C4-2B (cell line): ENCODE results near the gene GPR107.

Experiments
- ZFX ChIP-seq: fragments of 450-650 bp; IDR thresholded peaks from 2 replicates; pipeline ENCODE4 v1.6.1; 2017
- TF ChIP-seq, protein P1 (sequence below): fragments of 450-650 bp; conservative IDR thresholded peaks from 2 replicates; pipeline ENCODE4 v1.5.1; 2017; ENCODE audit warnings: mild to moderate bottlenecking

DNA sequence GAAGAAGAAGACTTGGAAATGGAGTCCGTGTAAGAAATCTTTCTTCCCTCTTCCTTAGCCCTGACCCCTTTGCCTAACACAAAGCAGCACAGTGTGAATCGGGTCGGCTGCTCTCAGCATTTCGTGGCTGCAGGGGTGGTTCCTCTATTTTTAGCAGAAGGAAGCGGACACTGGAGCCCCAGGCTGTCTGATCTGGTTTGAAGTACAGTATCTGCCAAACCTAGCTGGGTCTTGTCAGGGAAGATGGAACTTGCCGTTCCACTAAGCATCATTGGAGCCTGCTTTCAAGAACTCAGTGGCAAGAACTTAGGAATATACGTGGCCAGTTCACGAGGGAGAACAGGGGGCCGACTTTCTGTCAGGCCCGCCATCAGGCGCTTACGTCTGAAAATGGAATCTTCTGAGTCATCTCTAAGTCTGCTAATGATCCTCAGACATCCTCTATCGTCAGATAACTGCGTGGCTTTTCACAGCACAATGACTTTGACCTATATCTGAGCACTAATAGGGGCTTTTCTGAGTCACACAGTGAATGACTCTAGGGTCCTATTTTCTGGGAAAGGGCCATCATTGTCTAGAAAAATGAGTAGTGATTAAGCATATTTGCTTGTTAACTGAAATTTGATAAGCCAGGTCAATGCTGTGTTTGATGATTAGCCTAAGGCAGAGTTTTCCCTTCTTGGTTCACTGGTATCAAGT is 75.2 kb downstream of the GPR107 start:
- TF ChIP-seq, protein P1, sequence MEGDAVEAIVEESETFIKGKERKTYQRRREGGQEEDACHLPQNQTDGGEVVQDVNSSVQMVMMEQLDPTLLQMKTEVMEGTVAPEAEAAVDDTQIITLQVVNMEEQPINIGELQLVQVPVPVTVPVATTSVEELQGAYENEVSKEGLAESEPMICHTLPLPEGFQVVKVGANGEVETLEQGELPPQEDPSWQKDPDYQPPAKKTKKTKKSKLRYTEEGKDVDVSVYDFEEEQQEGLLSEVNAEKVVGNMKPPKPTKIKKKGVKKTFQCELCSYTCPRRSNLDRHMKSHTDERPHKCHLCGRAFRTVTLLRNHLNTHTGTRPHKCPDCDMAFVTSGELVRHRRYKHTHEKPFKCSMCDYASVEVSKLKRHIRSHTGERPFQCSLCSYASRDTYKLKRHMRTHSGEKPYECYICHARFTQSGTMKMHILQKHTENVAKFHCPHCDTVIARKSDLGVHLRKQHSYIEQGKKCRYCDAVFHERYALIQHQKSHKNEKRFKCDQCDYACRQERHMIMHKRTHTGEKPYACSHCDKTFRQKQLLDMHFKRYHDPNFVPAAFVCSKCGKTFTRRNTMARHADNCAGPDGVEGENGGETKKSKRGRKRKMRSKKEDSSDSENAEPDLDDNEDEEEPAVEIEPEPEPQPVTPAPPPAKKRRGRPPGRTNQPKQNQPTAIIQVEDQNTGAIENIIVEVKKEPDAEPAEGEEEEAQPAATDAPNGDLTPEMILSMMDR, result no peak
- no peak for TF ChIP-seq ZFX
